GM06990 (cell line): Measurements from ENCODE around the gene FAT4.

Experiments used
- DNase-seq: peaks from one replicate; pipeline ENCODE4 v3.0.0-alpha.2; 2011; ENCODE audit not compliant: insufficient read length; ENCODE audit errors: extremely low read depth
- H3K27me3 ChIP-seq: replicated peaks from 2 replicates; pipeline ENCODE4 v1.6.0; 2011; ENCODE audit warnings: low read length; ENCODE audit not compliant: control insufficient read depth, insufficient read depth
- H3K36me3 ChIP-seq: 2 replicates; pipeline ENCODE4 v1.5.1; 2011; ENCODE audit warnings: low read length; ENCODE audit not compliant: control insufficient read depth, insufficient read depth
- H3K4me3 ChIP-seq: replicated peaks from 2 replicates; pipeline ENCODE4 v1.5.1; 2011; ENCODE audit warnings: low read depth, mild to moderate bottlenecking, control low read depth, low read length
- CTCF ChIP-seq: IDR thresholded peaks from 2 replicates; pipeline ENCODE4 v1.5.1; 2011; ENCODE audit warnings: low read length, control low read depth, mild to moderate bottlenecking, inconsistent platforms; ENCODE audit not compliant: insufficient read depth, poor library complexity, severe bottlenecking

The FAT4 gene

GRCh38 chr4:125276811-125277210 lies 37.9 kb upstream of the FAT4 start:
- TF ChIP-seq CTCF = no peak
- H3K36me3 ChIP-seq = no peaks in the 10 kb centered on the region
- DNase-seq = no peak
- H3K4me3 ChIP-seq = no peak overlapping the region
- H3K27me3 ChIP-seq = no peaks in the 10 kb centered on the region

GRCh38 chr4:125277790-125278189 lies 37.0 kb upstream of the FAT4 start:
- no peak for TF ChIP-seq CTCF
- Histone ChIP-seq H3K36me3 (no peaks in the 10 kb centered on the region), H3K27me3 (no peaks in the 10 kb centered on the region), H3K4me3 (no peak overlapping the region)
- DNase-seq = no peak

- no peaks in the 10 kb centered on the region for H3K27me3 ChIP-seq
- H3K36me3 ChIP-seq = no peaks in the 10 kb centered on the region
- no peak for DNase-seq
- no peak for TF ChIP-seq CTCF
- H3K4me3 ChIP-seq = no peak overlapping the region
Observed at GRCh38 chr4:125280892-125281403, 33.8 kb upstream of the FAT4 start.

GRCh38 chr4:125283707-125284279 lies 31.0 kb upstream of the FAT4 start:
- H3K4me3 ChIP-seq = no peak overlapping the region
- H3K36me3 ChIP-seq = no peaks in the 10 kb centered on the region
- H3K27me3 ChIP-seq = no peaks in the 10 kb centered on the region
- TF ChIP-seq CTCF = peak; percentile 37
- no peak for DNase-seq

GRCh38 chr4:125297116-125297515 lies 17.6 kb upstream of the FAT4 start:
- no peak overlapping the region for H3K4me3 ChIP-seq
- H3K36me3 ChIP-seq = no peaks in the 10 kb centered on the region

More at GRCh38 chr4:125297116-125297515, 17.6 kb upstream of the FAT4 start:
- TF ChIP-seq CTCF = no peak
- H3K27me3 ChIP-seq = no peaks in the 10 kb centered on the region
- DNase-seq = no peak
